Measurements from ENCODE around the gene MACROD2.
"Not testable (repeated sequence)": the region's sequence is repeated elsewhere in the genome, so short reads cannot be mapped to it uniquely, and the experiment has no call there.

Gene MACROD2

DNA sequence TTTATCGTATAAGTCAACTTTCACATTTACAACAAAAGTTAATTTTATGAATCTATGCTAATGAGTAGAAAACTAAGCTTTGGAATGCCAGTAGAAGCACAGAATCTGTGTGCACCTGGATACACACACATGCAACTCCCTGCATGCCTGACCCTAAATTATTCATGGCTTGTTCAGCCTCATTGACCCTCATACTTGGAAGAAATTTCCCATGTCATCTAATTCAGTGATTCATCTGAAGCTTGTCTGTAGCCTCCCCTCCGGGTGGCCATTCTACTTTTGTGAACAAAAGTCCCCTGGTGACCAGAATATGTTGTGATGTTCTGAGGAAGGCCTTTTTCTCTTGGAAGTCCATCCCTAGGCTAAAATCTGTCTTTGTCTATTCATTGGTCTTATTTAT, 1499.5 kb downstream of the MACROD2 start:
- no peak for DNase-seq (ENCODE audit: insufficient read length, low spot score)
- FAIRE-seq = no peak

DNA sequence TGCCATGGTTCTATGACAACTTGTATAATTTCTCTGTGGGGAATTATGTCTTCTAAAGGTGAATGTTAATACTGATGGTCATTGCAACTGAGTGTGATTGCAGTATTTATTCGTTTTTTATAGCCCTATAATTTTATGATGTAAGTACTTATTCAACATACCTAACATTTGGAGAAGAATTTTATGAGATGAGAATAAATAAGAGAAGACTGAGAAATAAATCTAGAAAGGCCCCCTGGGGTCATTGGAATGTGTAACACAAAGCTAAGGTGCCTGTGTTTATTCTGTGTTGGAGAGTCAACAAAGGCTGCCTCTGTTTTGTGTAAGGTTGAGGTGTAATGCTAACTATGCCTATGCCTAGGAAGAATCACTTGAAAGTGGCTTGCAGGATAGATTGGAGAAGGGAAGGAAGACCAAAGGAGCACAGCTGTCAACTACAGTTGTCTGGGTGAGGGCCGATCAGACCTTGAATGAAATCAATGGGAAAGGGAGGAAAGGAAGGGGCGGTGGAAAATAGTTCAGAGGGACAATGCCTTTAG, 1501.3 kb downstream of the MACROD2 start:
- DNase-seq (ENCODE audit: insufficient read length, low spot score) (no peak), FAIRE-seq (no peak)

DNA sequence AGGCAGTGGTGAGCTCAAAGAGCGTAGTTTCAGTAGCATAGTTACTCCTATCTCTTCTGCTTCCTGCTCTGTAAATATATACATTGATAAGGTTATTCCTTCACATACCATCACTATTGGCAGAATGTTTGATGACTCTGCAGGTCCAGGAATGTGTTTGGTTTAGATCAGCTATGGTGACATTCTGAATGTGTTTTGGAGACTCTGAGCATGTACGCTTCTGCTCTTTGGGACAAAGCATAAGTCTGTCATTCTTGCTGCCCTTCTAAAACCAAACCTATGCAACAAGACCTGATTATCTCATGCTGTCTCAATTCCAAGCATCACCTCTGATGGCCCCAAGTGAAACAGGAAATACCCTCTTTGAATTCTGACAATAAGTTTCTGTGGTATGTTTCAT, 1503.6 kb downstream of the MACROD2 start:
- FAIRE-seq = no peak

GRCh38 chr20:15506311-15506710, 1511.0 kb downstream of the MACROD2 start:
- FAIRE-seq = no peak
- DNase-seq (ENCODE audit: insufficient read length, low spot score) = no peak

More for the DNA sequence above, 1503.6 kb downstream of the MACROD2 start:
- no peak for DNase-seq (ENCODE audit: insufficient read length, low spot score)

DNA sequence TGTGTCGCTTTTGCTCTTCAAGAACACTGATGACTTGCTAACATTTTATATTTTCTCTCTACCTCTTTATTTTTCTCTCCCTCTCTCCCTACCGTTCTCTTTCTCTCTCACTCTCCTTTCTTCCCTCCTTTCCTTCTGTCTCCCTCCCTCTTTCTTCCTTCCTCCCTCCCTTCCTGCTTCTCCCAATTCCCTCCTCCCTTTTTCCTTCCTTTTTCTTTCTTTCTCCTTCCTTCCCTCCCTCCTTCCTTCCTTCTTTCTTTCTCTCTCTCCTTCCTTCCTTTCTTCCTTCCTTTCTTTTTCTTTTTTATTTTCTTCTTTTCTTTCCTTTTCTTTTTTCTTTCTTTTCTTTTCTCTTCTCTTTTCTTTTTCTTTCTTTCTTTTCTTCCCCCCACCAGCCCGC, 1511.8 kb downstream of the MACROD2 start:
- FAIRE-seq (no peak), DNase-seq (ENCODE audit: insufficient read length, low spot score) (no peak)

DNA sequence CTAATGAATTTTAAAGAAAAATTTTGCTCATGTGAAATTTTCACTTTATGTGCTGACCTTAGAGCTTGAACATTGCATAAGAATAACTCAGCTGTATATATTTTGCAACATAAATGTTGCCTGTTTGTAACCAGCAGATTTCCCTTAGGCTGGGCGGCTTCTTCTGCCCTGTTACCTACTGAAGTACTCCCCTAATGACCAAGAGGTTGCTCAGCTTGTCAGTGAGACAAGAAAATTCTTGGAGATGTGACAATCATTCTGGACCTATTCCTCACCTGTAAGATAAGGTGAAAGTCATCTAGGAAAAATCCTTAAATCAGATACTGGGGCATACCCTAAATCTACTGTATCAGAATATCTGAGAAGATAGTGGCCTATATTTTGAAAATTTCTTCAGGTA, 1516.2 kb downstream of the MACROD2 start:
- FAIRE-seq = no peak

GRCh38 chr20:15512916-15513315, 1517.6 kb downstream of the MACROD2 start:
- FAIRE-seq = no peak
- no peak for DNase-seq (ENCODE audit: insufficient read length, low spot score)

More for the DNA sequence above, 1516.2 kb downstream of the MACROD2 start:
- DNase-seq (ENCODE audit: insufficient read length, low spot score) = no peak

- no peak for FAIRE-seq
- no peak for DNase-seq (ENCODE audit: insufficient read length, low spot score)
These were observed 1520.4 kb downstream of the MACROD2 start for GRCh38 chr20:15515691-15516090.

DNA sequence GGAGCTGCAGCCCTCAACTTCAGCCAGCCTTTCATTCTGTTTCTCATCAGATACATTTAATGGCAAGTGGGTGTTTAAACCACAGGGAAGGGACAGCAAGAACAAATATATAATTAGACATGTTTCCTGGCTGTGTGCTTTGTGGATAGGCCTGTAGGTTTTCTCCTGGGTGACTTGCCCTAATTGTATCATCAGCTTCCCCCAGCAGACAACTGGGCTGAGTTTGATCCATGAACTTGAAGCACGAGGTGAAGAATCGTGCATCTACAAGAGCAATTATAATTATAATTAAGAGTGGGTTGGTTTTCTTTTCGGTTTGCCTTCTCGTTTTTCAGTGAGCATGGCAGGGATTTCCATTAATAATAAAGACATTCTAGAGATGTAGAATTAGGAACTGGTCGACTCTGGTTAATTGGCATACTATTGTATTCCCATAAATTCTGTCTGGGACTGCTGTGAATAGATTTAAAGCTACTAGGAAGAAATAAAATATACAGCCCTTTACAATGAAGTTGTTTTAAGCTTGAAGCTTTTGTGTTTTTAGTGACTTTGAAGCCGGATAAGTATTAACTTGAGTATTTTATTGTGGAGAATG, 1525.7 kb downstream of the MACROD2 start:
- no peak for FAIRE-seq

DNA sequence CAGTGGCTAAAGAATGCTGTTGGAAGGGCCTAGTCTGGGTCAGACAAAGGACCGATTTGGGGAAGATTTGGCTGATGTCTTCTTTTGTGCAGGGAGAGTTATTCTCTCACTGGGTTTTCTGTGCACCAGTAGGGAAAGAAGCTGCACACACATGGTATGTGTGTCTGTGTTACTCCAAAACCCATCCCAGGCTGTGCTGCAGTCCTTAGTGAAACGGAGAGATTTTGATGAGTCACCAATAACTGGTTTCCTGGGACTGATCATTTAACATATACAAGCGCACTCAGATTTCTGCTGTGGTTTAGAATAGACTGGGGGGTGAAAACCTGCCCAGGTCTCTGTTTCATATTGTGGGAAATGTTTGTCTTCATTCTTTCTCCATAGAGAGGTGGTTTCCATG, 1528.1 kb downstream of the MACROD2 start:
- FAIRE-seq = no peak
- no peak for DNase-seq (ENCODE audit: insufficient read length, low spot score)

More for the DNA sequence above, 1525.7 kb downstream of the MACROD2 start:
- no peak for DNase-seq (ENCODE audit: insufficient read length, low spot score)

- DNase-seq (ENCODE audit: insufficient read length, low spot score) (no peak), FAIRE-seq (no peak)
These were observed 1533.2 kb downstream of the MACROD2 start for GRCh38 chr20:15528391-15529111.

- DNase-seq (ENCODE audit: insufficient read length, low spot score) (no peak), FAIRE-seq (no peak)
These were observed 1540.5 kb downstream of the MACROD2 start for GRCh38 chr20:15535863-15536262.

- not testable (repeated sequence) for DNase-seq (ENCODE audit: insufficient read length, low spot score); FAIRE-seq
These were observed 1541.9 kb downstream of the MACROD2 start for GRCh38 chr20:15537200-15537599.

DNA sequence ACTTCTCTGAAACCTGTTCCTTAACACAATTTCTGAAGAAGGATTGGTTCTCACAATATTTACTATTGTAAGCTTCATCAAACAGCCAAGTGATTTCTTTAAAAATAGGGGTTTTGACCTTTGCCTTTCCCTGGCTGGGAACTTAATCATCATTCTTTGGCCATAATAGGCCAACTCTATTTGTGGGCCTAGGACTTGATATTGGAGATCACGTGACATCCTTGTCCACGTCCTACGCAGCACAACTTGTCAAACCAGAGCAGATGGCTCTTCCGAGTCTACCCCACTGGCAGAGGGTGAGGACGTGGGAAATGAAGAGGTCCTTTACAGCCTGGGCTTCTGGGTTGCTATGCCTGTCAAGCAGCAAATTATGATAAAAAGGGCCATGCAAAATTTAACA, 1547.3 kb downstream of the MACROD2 start:
- FAIRE-seq (no peak), DNase-seq (ENCODE audit: insufficient read length, low spot score) (no peak)

- DNase-seq (ENCODE audit: insufficient read length, low spot score) = no peak
- FAIRE-seq = no peak
These were observed 1549.4 kb downstream of the MACROD2 start for GRCh38 chr20:15544742-15545141.

GRCh38 chr20:15546525-15547023, 1551.3 kb downstream of the MACROD2 start:
- FAIRE-seq = no peak
- DNase-seq (ENCODE audit: insufficient read length, low spot score) = no peak

DNA sequence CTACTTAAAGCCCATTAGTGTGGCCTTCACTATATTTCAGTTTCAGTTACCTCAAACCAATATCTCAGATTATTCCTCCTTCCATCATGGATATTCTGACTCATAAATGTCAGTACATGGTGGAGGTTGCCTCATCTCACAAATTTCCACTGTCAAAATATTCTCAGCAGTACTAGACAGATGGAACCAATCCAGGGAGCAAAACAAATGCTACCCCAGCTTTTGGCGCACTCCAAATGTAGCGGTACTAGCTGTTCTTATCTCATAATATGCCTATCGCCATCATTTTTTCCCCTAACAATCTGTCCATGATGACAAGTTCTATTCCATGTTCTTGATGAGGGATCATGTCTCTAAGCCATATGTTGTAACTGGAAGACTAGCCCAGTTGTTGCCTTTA, 1551.8 kb downstream of the MACROD2 start:
- DNase-seq (ENCODE audit: insufficient read length, low spot score) (no peak), FAIRE-seq (no peak)

GRCh38 chr20:15550116-15550870, 1555.0 kb downstream of the MACROD2 start:
- DNase-seq (ENCODE audit: insufficient read length, low spot score) (no peak), FAIRE-seq (no peak)

DNA sequence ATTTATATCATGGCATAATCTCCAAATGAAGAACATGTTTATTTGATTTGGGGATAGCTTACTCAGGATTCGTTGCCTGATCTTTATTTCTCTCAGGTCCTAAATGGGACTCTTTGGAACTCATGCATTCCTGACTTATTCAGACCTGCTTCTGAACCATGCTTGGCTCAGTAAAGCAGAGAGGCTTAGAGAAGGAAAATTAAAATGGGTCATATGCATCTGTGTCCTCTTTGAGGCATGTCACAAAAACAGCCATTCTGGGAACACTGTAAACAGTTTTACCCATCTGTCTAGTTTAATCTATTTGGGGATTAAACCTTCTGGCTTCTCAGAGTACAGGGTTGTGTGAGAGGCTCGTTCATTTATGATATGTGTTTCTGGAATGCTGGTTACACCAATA, 1560.6 kb downstream of the MACROD2 start:
- no peak for DNase-seq (ENCODE audit: insufficient read length, low spot score)
- no peak for FAIRE-seq

DNA sequence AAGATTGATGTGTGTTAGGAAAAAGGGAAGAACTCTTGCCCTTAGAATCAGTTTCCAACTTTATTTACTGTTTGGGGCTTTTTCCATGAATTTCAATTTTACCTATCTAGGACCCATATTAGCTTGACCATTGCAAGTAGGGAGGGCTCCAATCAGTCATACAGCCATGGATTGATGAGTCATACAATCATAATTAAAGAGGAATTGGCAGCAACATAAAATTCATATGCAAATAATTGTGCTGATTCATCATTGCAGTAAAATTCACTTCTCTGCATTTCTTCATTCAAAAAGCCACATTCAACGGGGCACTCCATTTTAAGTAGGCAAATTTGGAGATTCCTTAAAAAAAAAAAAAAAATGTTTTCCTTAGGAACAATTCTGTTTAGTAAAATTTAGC, 1561.6 kb downstream of the MACROD2 start:
- FAIRE-seq = no peak

DNA sequence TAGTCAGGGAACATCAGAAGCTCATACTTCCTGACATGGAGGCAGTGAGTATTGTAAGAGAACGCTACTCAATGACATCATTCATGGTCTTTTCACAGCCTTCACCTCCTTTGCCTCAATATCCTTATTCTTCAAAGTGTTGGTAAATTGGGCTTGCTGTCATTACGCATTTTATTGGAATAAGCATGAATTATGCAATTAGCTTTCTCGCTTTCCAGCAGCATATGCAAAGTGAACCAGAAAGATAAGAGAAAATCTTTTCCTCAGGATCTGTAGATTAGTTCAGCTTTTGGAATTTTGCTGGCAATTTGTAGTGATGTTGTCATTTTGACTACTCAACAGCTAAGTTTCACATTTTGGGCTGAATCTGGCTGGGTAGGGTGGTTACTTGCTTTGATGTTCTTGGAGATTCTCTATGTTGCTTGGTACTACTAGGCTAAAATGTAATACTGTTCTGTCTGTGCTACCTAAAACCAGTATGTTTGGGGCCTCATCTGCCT, 1565.8 kb downstream of the MACROD2 start:
- no peak for DNase-seq (ENCODE audit: insufficient read length, low spot score)
- no peak for FAIRE-seq

More for the DNA sequence above, 1561.6 kb downstream of the MACROD2 start:
- DNase-seq (ENCODE audit: insufficient read length, low spot score) = no peak

All from GM19239 (cell line).